ENCODE measurements around the gene XPO6.

The XPO6 gene

GRCh38 chr16:28181515-28181914 lies 30.2 kb downstream of the XPO6 start (continued):
- TF ChIP-seq ZFP3 (tag by site-specific recombination; IDR thresholded peaks at IDR 0.05; ENCODE audit: low read depth), result no peak
- TF ChIP-seq ZNF302 (tag by site-specific recombination; IDR thresholded peaks at IDR 0.05; ENCODE audit: low read depth), result no peak
- TF ChIP-seq ZNF394 (tag by site-specific recombination; IDR thresholded peaks at IDR 0.05; ENCODE audit: borderline replicate concordance), result peak; percentile 11; the same call in 1 of the 2 replicates
- TF ChIP-seq ZNF558 (tag by site-specific recombination; IDR thresholded peaks at IDR 0.05), result no peak
- no peak for TF ChIP-seq ZNF571 (tag by site-specific recombination; IDR thresholded peaks at IDR 0.05)
- TF ChIP-seq ZNF202 (tag by site-specific recombination; IDR thresholded peaks at IDR 0.05; ENCODE audit: borderline replicate concordance), result no peak
- TF ChIP-seq ZNF623 (tag by site-specific recombination; IDR thresholded peaks at IDR 0.05), result no peak
- no peak for TF ChIP-seq ZNF645 (tag by site-specific recombination; IDR thresholded peaks at IDR 0.05)
- TF ChIP-seq ZNF626 (tag by site-specific recombination; IDR thresholded peaks at IDR 0.05), result no peak
- TF ChIP-seq SCRT2 (tag by site-specific recombination; IDR thresholded peaks at IDR 0.05), result 0 out of 2 replicates have a peak, but pooled peaks have one; percentile 14
- TF ChIP-seq SETDB1 (IDR thresholded peaks at IDR 0.05; ENCODE audit: insufficient read length, low read length), result no peak
- no peak for TF ChIP-seq ZBTB10 (tag by site-specific recombination; IDR thresholded peaks at IDR 0.05)
- no peak for TF ChIP-seq ZNF423 (tag by site-specific recombination; IDR thresholded peaks at IDR 0.05)
- no peak for TF ChIP-seq ZSCAN18 (tag by site-specific recombination; IDR thresholded peaks at IDR 0.05)
- TF ChIP-seq ZNF692 (tag by site-specific recombination; IDR thresholded peaks at IDR 0.05), result 0 out of 2 replicates have a peak, but pooled peaks have one; percentile 26
- TF ChIP-seq GLIS1 (tag by site-specific recombination; IDR thresholded peaks at IDR 0.05), result peak; percentile 22; the same call in 1 of the 2 replicates
- TF ChIP-seq TSHZ1 (tag by site-specific recombination; IDR thresholded peaks at IDR 0.05; ENCODE audit: borderline replicate concordance), result no peak
- no peak for TF ChIP-seq ZNF114 (tag by site-specific recombination; IDR thresholded peaks at IDR 0.05)
- TF ChIP-seq ZNF433 (tag by site-specific recombination; IDR thresholded peaks at IDR 0.05; ENCODE audit: low read depth), result no peak
- no peak for TF ChIP-seq ZNF585B (tag by site-specific recombination; IDR thresholded peaks at IDR 0.05)
- no peak for TF ChIP-seq ZNF596 (tag by site-specific recombination; IDR thresholded peaks at IDR 0.05)
- TF ChIP-seq ZIC2 (tag by site-specific recombination; IDR thresholded peaks at IDR 0.05), result peak; percentile 72
- TF ChIP-seq ZNF133 (tag by site-specific recombination; IDR thresholded peaks at IDR 0.05), result no peak
- TF ChIP-seq PRDM2 (tag by site-specific recombination; IDR thresholded peaks at IDR 0.05; ENCODE audit: borderline replicate concordance), result no peak
- TF ChIP-seq ZBTB17 (tag by site-specific recombination; IDR thresholded peaks at IDR 0.05), result peak; percentile 68

Data from HEK293 (cell line).